ENCODE data around the gene FHIP1A.
A peak's percentile ranks its signal among the peaks of the same experiment; 100 is the strongest.

Gene FHIP1A

DNA sequence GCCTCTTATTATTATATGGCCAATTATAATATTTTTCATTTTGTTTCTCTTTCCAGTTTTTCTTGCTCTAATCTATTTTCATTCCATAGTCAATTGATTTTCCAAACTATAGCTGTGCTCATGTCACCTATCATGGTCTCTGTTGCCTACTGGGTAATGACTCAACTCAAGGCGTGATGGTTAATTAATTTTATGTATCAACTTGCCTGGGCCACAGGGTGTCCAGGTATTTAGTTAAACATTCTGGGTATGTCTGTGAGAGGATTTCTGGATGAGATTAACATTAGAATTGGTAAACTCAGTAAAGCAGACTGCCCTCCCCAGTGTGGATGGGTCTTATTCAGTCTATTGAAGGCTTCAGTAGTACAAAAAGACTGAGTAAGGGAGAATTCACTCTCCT lies 9.9 kb downstream of the FHIP1A start:
- Histone ChIP-seq H3K27me3 (ENCODE audit: control insufficient read depth, insufficient read depth, low read length) (no peaks in the 10 kb centered on the region), H3K9me3 (replicated peaks; ENCODE audit: low read length) (no peaks in the 10 kb centered on the region), H3K9ac (ENCODE audit: low read depth, low read length) (no peak overlapping the region), H3K4me1 (ENCODE audit: control insufficient read depth, insufficient read depth, low read length) (peaks cover 50% of the 10 kb centered on the region), H3K36me3 (ENCODE audit: insufficient read depth, low read length) (no peaks in the 10 kb centered on the region), H3K4me3 (ENCODE audit: low read length) (no peak overlapping the region), H3K4me2 (ENCODE audit: low read length) (peak overlapping the region; percentile 21)

DNA sequence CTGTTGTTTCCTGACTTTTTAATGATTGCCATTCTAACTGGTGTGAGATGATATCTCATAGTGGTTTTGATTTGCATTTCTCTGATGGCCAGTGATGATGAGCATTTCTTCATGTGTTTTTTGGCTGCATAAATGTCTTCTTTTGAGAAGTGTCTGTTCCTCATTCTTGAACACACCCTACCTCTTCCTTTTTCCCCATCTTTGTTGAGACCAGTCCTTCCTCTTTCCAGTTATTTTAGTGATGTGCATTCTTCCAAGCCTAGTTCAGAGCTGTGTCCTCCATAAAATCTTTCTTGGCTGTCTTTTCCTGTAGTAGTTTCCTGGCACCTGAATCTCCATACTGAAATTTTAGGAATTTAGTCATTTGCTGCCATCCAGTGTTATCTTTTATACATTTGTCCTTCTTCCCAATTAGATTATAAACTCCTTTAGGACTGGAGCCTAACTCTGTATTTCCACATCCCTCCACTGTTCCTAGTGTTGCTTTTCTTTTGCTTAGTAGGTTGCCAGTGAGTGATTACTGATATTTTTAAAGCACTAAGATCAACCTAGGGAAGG lies 11.4 kb downstream of the FHIP1A start:
- Histone ChIP-seq H3K27me3 (ENCODE audit: control insufficient read depth, insufficient read depth, low read length) (no peaks in the 10 kb centered on the region), H3K9ac (ENCODE audit: low read depth, low read length) (no peak overlapping the region), H3K4me1 (ENCODE audit: control insufficient read depth, insufficient read depth, low read length) (peaks cover 47% of the 10 kb centered on the region)

DNA sequence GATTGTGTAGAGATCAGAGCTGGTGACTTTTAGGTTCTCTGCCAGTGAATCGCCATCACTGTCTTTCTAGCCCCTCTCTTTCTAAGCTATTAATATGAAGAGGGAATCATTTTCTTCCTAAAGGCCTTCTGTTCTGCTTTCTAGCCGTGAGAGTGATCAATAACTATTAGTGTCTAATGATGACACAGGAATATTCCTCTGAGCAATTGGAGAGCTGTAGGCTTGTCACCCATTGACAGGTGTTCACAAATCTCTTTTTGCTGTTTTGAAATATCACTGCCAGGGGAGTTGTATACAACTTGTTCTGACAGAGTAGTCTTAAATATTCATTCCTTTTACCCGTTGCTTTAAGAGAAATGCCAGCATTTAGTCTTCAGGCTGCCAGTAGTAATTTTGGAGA lies 13.9 kb downstream of the FHIP1A start:
- no peaks in the 10 kb centered on the region for H3K27me3 ChIP-seq (ENCODE audit: control insufficient read depth, insufficient read depth, low read length)
- H3K9me3 ChIP-seq (replicated peaks; ENCODE audit: low read length) = no peaks in the 10 kb centered on the region
- H3K36me3 ChIP-seq (ENCODE audit: insufficient read depth, low read length) = no peaks in the 10 kb centered on the region
- peaks cover 39% of the 10 kb centered on the region for H3K4me1 ChIP-seq (ENCODE audit: control insufficient read depth, insufficient read depth, low read length)
- H3K9ac ChIP-seq (ENCODE audit: low read depth, low read length) = no peak overlapping the region
- no peak overlapping the region for H3K4me2 ChIP-seq (ENCODE audit: low read length)
- no peak overlapping the region for H3K4me3 ChIP-seq (ENCODE audit: low read length)

More for the DNA sequence above, 11.4 kb downstream of the FHIP1A start:
- Histone ChIP-seq H3K4me3 (ENCODE audit: low read length) (no peak overlapping the region), H3K9me3 (replicated peaks; ENCODE audit: low read length) (no peaks in the 10 kb centered on the region), H3K4me2 (ENCODE audit: low read length) (no peak overlapping the region), H3K36me3 (ENCODE audit: insufficient read depth, low read length) (no peaks in the 10 kb centered on the region)

DNA sequence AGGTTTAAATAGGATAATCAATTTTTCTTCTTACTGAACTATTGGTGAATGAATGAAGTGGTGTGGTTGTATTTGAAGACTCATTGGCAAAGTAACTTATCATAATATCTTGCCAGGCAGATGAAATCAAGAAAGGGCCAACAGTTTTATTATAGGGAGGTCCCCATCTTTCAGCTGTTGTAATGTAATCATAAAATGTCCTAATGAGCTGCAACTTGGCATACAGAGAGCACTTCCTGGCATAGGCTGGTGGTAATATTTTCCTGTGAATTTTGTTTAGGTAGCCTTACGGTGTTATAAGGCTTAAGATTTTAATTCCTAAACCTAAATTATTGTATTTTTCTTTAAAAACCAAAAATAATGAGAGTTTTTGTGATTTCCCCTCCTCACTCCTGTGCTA lies 17.5 kb downstream of the FHIP1A start:
- H3K27me3 ChIP-seq (ENCODE audit: control insufficient read depth, insufficient read depth, low read length) = no peaks in the 10 kb centered on the region

GRCh38 chr4:151427266-151427665 lies 18.3 kb downstream of the FHIP1A start:
- Histone ChIP-seq H3K9ac (ENCODE audit: low read depth, low read length) (peak overlapping the region; percentile 19), H3K4me2 (ENCODE audit: low read length) (peak overlapping the region; percentile 10), H3K9me3 (replicated peaks; ENCODE audit: low read length) (no peaks in the 10 kb centered on the region), H3K4me1 (ENCODE audit: control insufficient read depth, insufficient read depth, low read length) (peaks cover 34% of the 10 kb centered on the region), H3K4me3 (ENCODE audit: low read length) (no peak overlapping the region), H3K27me3 (ENCODE audit: control insufficient read depth, insufficient read depth, low read length) (no peaks in the 10 kb centered on the region), H3K36me3 (ENCODE audit: insufficient read depth, low read length) (no peaks in the 10 kb centered on the region)

More for the DNA sequence above, 17.5 kb downstream of the FHIP1A start:
- H3K9ac ChIP-seq (ENCODE audit: low read depth, low read length) = peak overlapping the region; percentile 19
- no peak overlapping the region for H3K4me2 ChIP-seq (ENCODE audit: low read length)
- peaks cover 34% of the 10 kb centered on the region for H3K4me1 ChIP-seq (ENCODE audit: control insufficient read depth, insufficient read depth, low read length)
- H3K36me3 ChIP-seq (ENCODE audit: insufficient read depth, low read length) = no peaks in the 10 kb centered on the region
- H3K4me3 ChIP-seq (ENCODE audit: low read length) = no peak overlapping the region
- no peaks in the 10 kb centered on the region for H3K9me3 ChIP-seq (replicated peaks; ENCODE audit: low read length)

DNA sequence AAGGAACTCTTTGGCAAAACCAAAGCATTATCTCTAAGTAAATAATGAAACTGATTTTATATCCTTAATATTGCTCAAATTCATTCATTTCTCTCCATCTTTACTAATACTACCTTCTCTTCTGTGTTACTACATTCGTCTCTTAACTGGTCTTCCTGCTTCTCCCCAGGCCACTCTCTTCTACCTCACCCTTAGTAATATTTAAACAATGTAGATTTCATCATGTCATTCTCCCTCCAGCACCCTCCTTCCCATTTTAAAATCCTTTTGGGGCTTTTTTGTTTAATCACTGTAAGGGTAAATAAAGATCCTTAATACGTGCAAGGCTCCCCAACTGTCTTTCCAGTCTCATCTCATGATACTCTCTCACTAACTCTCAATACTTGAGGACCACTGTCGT lies 19.4 kb downstream of the FHIP1A start:
- H3K36me3 ChIP-seq (ENCODE audit: insufficient read depth, low read length) = no peaks in the 10 kb centered on the region
- no peaks in the 10 kb centered on the region for H3K9me3 ChIP-seq (replicated peaks; ENCODE audit: low read length)
- H3K27me3 ChIP-seq (ENCODE audit: control insufficient read depth, insufficient read depth, low read length) = no peaks in the 10 kb centered on the region
- no peak overlapping the region for H3K4me3 ChIP-seq (ENCODE audit: low read length)
- H3K9ac ChIP-seq (ENCODE audit: low read depth, low read length) = no peak overlapping the region
- peaks cover 34% of the 10 kb centered on the region for H3K4me1 ChIP-seq (ENCODE audit: control insufficient read depth, insufficient read depth, low read length)
- H3K4me2 ChIP-seq (ENCODE audit: low read length) = no peak overlapping the region

DNA sequence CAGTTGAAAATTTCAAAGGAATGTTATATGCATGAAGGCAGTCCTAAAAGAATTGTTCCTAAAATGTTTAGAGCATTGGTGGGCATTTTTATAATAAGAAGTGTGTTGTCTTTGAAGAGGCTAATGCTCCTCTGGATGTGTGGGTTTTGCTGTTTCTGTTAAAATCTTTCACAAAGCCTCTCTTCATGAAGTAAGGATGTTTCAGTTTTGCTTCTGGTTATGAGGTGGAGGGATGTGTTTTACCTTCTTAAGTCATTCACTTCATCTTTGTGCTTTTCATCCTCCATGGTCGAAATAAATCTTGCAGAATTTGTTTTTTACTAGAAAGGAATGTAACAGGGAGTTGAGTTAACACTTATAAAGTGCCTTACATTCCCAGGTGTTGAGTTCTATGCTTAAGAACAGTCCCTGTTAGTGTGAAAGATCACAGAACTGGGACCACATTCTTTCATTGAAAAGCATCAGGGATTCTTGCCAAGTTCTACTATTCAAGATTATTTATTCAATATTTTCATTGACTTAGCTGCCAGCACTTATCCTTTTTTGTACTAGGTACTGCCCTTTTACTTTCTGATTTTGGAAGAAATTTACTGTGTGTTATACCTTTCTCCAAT lies 21.1 kb downstream of the FHIP1A start:
- Histone ChIP-seq H3K27me3 (ENCODE audit: control insufficient read depth, insufficient read depth, low read length) (no peaks in the 10 kb centered on the region), H3K4me2 (ENCODE audit: low read length) (no peak overlapping the region), H3K9me3 (replicated peaks; ENCODE audit: low read length) (no peaks in the 10 kb centered on the region), H3K9ac (ENCODE audit: low read depth, low read length) (no peak overlapping the region), H3K4me1 (ENCODE audit: control insufficient read depth, insufficient read depth, low read length) (peaks cover 44% of the 10 kb centered on the region), H3K36me3 (ENCODE audit: insufficient read depth, low read length) (no peaks in the 10 kb centered on the region), H3K4me3 (ENCODE audit: low read length) (no peak overlapping the region)

- Histone ChIP-seq H3K4me1 (ENCODE audit: control insufficient read depth, insufficient read depth, low read length) (peaks cover 48% of the 10 kb centered on the region), H3K4me2 (ENCODE audit: low read length) (no peak overlapping the region), H3K27me3 (ENCODE audit: control insufficient read depth, insufficient read depth, low read length) (no peaks in the 10 kb centered on the region), H3K9ac (ENCODE audit: low read depth, low read length) (no peak overlapping the region), H3K9me3 (replicated peaks; ENCODE audit: low read length) (no peaks in the 10 kb centered on the region), H3K4me3 (ENCODE audit: low read length) (no peak overlapping the region), H3K36me3 (ENCODE audit: insufficient read depth, low read length) (no peaks in the 10 kb centered on the region)
Measured at GRCh38 chr4:151430740-151431457, 21.9 kb downstream of the FHIP1A start.

DNA sequence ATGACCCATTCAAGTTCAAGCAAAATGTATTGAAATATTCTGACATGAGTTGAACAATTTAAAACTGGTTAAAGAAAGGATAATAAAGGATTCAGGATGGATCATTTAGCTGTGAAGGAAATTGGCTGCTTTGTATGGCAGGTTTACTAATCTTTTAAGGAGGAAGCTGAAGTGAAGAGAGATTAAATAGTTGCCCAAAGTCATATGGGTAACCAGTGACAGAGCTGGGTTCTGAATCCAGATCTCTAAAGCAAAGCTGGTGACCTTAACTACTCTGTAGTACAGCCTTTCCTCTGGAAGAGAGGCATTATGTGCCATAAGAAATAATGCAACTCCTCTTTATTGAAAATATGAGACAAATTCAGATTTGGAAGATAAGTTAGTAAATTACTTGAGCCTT lies 22.8 kb downstream of the FHIP1A start:
- H3K27me3 ChIP-seq (ENCODE audit: control insufficient read depth, insufficient read depth, low read length) = no peaks in the 10 kb centered on the region
- no peak overlapping the region for H3K4me2 ChIP-seq (ENCODE audit: low read length)
- H3K36me3 ChIP-seq (ENCODE audit: insufficient read depth, low read length) = no peaks in the 10 kb centered on the region
- no peak overlapping the region for H3K4me3 ChIP-seq (ENCODE audit: low read length)
- H3K4me1 ChIP-seq (ENCODE audit: control insufficient read depth, insufficient read depth, low read length) = peaks cover 47% of the 10 kb centered on the region
- H3K9me3 ChIP-seq (replicated peaks; ENCODE audit: low read length) = no peaks in the 10 kb centered on the region
- no peak overlapping the region for H3K9ac ChIP-seq (ENCODE audit: low read depth, low read length)

GRCh38 chr4:151432654-151433053 lies 23.7 kb downstream of the FHIP1A start:
- Histone ChIP-seq H3K27me3 (ENCODE audit: control insufficient read depth, insufficient read depth, low read length) (no peaks in the 10 kb centered on the region), H3K4me3 (ENCODE audit: low read length) (no peak overlapping the region), H3K4me1 (ENCODE audit: control insufficient read depth, insufficient read depth, low read length) (peaks cover 47% of the 10 kb centered on the region), H3K9ac (ENCODE audit: low read depth, low read length) (no peak overlapping the region), H3K9me3 (replicated peaks; ENCODE audit: low read length) (no peaks in the 10 kb centered on the region), H3K36me3 (ENCODE audit: insufficient read depth, low read length) (no peaks in the 10 kb centered on the region), H3K4me2 (ENCODE audit: low read length) (no peak overlapping the region)

DNA sequence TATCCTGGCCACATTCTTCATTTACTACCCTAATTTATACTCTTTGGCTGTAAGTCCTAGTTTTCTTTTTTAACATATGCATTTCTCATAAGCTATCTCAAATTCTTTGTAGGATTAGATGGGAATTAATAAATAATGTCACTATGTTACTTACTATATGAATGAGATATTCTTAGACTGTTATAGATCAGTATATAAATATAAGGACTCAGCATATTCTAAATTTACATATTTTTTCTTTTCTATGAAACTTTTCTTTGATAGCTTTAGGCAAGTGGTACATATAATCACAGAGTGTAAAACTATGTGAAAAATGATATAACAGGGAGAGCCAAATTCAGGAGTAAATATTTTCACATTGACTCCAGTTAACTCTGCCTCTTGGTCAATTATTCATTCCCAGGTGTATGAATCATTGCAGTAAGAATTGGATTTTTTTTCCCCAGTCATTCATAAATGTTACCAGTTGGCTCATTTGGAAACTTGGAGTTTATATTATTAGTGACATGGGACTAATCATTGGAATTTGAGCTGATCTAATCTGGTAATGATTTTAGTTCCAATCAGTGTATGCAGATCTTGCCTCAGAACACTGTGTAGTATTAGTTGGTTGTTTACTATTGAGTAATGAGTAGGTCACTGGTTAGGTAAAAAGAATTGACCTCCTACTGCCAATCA lies 25.3 kb downstream of the FHIP1A start:
- Histone ChIP-seq H3K4me1 (ENCODE audit: control insufficient read depth, insufficient read depth, low read length) (peaks cover 37% of the 10 kb centered on the region), H3K27me3 (ENCODE audit: control insufficient read depth, insufficient read depth, low read length) (no peaks in the 10 kb centered on the region), H3K4me3 (ENCODE audit: low read length) (no peak overlapping the region), H3K9me3 (replicated peaks; ENCODE audit: low read length) (no peaks in the 10 kb centered on the region), H3K9ac (ENCODE audit: low read depth, low read length) (no peak overlapping the region), H3K4me2 (ENCODE audit: low read length) (peak overlapping the region; percentile 3), H3K36me3 (ENCODE audit: insufficient read depth, low read length) (no peaks in the 10 kb centered on the region)

Measured in skeletal muscle satellite cell (primary cell).